HG03442 (cell line): ENCODE data around the gene PAX6.

Experiments
- ATAC-seq: cut with Tn5 transposase; IDR thresholded peaks from one replicate; pipeline ENCODE4 v1.9.1; 2021; ENCODE audit warnings: mild to moderate bottlenecking, moderate library complexity; ENCODE audit not compliant: unreplicated experiment

PAX6 gene

DNA sequence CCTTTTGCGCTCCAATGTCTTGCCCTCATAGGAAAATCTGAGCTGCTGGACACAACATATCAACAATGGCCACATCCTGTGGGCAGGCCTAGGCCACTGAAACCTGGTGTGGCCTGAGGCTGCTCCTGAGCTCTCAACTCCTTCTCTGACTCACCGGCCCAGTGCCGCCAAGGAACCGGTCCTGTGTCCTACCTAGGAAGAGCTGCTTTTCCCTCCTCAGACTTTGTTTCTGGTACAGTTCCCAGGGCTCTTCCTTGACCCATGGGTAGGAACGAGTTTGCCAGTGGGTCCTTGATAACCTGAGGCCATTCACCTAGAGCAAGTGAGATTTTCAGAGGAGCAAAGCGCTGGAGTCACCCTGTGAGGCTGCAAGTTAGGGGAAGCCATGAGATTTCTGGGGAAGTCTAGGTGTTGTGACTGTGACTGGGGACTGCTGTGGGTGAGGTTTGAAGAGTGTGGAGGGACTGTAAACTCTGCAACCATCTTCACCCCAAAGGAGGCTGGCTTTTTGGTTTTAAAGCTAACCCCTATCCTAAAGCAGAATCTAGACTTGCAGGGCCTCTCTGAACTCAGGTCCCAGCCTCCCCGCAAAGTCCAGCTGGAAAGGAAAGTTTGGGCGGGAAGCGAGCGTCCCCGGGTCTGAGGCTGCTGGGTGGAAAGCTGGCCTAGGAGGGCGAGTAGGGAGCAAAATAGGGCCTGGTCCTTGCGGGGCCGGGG, 12.0 kb upstream of the PAX6 start:
- no peak for ATAC-seq

- ATAC-seq = no peak
Observed at GRCh38 chr11:31822175-31822926, 11.2 kb upstream of the PAX6 start.

DNA sequence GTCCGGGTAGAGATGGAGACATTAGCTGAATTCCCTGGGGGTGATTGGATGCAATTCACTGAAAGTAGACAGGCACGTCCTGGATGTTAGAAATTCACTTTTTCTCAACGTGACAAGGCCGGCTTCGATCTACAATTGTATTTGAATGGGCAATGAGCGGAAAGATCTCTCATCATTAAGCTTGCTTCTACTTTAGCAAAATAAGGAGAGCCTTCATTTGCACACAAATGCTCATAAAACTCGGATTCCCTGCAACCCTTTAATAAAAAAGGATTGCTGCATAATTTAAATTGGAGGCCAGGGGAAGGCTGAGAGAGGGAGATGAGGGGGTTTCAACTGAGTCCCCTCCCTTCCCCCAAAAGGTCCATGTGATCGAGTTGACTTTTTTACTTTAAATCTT, 10.6 kb upstream of the PAX6 start:
- ATAC-seq = no peak

DNA sequence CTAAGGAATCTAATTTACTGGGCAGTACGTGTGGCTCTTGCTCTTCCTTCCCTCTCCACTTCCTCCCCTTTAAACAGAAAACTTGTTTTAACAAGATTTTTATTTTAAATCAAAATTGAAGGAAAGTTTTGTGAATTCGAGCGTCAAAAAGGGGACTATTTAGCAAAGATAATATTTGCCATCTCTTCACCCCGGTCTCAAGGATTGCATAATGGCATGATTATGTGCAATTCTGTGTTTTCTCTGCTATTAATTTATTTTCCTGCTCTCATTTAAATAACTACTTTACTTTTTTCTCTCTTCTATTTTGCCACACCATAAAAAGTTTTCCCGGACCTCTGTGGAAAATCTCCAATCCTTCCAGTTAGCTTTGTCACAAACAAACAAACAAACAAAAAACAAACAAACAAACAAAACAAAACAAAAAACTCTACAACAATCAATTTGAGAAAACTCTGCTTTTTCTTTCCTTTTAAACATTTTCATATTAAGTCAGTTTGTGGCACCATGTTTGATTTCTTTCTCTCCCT, 10.2 kb upstream of the PAX6 start:
- no peak for ATAC-seq

- no peak for ATAC-seq
Observed at GRCh38 chr11:31820438-31820818, 9.3 kb upstream of the PAX6 start.

- no peak for ATAC-seq
Observed at GRCh38 chr11:31819621-31820437, 8.7 kb upstream of the PAX6 start.

- ATAC-seq = no peak
Observed at GRCh38 chr11:31818874-31819331, 7.8 kb upstream of the PAX6 start.

DNA sequence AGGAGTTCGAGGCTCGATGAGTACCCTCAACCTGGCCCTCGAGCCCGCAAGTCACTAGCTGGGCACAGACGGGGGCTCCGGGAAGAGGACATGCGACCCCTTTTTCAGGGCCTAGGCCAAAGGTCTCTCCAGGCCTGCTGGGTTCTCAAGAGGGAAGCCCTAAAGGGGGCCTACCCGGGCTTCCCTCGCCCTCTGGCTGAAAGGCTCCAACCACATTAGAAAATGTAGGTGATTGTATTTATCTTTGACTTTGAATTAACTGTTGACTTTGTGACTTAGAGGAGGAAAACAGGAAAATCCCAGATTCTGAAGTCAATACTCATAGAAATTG, 7.3 kb upstream of the PAX6 start:
- ATAC-seq = no peak

- no peak for ATAC-seq
Observed at GRCh38 chr11:31817621-31818424, 6.7 kb upstream of the PAX6 start.

GRCh38 chr11:31817054-31817620, 6.0 kb upstream of the PAX6 start:
- ATAC-seq = no peak

DNA sequence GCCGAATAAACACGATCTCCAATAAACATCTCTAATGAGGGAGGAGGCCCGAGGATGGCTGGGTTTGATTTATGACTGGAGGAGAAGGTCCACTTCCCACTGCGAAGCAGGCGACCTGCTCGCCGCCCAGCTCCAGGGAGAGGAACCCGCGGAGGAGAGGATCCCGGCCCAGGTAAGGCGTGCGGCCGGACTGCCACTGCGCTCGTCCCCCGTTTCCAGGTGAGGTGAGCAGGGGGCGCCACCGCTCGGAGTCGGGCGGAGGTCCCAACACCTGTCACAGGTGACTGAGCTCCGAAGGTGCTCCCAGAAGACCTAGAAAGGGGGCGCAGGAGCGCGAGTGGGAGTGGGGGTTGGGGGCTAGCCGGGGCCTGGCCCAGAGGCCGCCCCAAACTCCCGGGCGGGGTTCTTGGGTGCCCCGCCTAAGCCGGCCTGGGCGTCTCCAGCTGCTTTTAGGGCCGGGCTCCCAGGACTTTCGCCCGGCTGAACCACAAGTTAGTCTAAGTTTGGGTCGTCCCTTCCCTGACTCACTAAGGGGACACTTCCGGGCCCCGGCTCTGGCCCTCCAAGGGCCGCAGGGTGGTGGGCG, 5.4 kb upstream of the PAX6 start:
- ATAC-seq = no peak

DNA sequence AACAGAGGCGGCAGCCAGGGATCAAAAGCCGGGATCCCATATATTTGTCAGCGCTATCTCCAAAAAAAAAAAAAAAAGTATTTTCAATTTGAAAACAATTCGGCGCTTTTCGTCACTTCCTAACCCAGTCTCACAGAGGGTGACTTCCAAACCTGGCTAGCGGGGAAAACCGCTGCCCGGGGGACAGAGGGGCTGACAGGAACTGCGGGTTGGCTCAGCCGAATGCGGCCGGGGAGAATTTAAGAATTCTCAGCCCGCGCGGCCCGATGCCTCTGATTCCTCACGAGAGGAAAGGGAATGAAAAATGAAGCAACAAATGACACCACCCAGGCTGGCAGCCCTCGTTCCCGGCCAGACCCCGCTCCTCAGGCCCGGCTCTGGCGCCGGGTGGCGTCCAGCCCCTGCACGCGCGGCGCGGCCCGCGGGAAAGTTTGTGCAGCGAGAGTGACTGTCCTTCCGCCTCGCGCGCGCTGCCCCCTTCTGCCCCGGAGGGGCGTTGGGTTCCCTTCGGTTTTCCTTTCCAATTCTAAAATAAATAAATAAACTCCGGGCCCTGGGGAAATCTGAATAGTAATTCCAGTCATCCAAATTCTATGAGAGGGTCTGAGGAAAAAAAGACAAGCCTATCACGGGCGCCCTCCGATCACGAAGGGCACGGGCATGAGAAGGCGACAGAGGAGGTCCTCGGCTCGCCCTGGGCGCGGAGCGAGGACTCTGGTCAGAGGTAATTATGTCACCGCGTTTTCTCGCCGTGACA, 4.8 kb upstream of the PAX6 start:
- no peak for ATAC-seq

DNA sequence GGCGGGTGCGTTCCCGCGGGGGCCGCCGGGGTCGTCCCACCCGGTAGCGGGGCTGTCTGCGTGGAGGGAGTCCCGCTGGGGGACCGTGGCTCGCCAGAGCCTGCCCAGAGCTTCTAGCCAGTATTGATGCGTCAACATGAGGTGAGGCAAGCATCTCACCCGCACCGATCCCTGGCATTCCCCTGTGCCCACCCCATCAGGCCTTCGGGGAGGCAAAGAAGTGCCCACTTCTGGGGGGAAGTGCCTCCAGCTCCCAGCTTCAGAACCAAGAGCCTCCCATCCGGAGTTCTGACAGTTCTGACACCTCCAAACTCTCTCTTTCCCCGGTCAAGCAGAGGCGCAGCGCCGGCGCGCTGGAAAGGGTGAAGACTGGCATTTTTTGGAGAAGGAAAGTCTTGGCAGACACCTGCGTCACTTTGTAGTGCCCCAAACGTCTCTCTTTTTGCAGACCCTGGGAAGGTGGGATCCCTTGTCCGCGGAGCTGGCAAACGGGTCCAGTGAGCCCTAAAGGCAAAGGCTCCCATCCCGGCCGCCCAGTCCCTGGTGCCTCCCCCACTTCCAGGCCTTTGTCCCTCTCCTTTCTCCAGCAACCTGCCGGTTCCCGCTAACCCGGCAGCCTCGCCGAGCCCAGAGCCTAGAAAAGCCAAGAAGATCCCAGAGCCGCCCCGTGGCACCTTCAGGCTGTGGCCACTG, 3.2 kb upstream of the PAX6 start:
- ATAC-seq = no peak

DNA sequence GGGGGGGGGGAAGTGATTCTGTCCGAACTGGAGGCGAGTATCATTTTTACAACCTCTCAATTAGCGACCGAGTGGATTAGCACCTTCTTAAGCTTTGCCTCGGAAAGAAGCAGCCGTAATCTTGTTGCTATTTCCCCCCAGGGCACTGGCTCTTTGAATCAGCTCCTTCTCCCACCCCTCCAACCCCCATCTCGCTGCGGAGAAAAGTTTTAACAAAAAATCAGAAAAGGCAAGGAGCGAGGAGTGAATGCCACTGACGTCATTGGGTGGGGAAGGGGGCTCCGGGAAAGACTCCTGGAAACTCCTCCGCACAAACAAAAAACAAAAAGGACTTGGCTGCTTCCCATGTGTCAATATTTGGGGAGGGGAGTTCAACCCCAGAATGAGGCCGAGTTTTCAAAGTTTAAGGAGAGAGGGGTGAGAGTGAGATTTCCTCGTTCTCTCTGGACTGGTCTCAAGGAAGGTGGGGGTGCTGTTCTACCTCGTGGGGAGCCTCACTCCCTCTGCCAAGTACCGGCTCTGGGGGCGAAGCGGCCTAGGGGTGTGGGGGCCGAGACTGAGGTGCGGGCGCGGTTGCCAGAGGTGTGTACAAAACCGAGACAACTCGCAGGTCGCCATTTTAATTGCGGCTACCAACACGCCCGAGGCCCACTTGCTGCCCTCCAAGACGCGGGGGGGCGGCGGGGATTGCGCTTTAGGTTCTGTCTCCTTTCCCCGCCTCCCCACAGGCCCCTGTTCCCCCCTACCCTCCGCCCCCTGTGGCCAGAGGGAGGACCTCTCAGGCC, 2.5 kb upstream of the PAX6 start:
- no peak for ATAC-seq

GRCh38 chr11:31812383-31813381, 1.6 kb upstream of the PAX6 start:
- no peak for ATAC-seq

DNA sequence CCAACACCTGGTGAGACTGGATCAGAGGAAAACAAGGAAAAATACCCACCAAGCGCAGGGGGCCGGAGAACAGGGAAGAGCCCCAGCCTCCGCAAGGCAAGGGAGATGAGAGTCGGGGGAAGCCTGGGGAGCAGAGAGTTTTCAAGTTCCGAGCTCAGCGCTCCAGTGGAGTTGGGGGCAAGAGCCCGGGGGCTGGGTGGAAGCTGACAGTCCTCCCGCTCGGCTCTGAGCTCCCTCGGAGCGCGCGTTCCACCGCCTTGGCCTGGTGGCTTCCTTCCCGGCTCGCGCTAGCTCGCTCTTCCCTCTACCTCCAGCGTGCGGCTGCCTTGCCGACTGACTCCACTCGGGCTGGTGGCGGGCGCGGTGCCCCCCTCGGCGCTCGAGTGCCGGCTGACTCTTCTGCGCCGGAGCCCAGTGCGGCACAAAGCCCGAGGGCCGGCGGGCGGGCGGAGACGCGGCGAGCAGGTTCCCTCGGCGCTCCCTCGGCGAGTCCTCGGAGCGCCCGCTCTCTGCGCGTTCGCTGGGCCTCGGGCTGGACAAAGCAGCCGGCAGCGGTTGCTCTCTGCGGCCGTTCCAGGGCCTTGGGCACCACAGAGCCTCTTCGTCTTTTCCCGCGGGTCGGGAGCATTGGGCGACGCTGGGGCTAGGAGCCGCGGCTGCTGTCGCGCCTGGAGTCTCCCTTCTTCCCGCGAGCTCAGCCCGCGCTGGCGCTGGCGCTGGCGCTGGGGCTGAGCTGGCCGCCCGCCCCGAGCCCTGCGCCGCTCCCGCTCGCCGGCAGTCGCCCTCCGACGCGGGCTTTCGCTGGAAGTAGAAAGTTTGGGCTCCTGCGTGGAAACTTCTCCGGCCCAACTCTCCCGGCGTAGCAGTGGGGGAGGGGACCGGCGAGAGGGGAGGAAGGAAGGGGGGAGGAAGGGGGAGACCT, 1.0 kb downstream of the PAX6 start:
- no peak for ATAC-seq
